ENCODE results near the gene KDM5D. TPM values are rescaled to one million over a fixed set of nuclear protein-coding genes. Genes with fewer than 3 reads are reported as not detected.

Gene KDM5D
- total RNA-seq (2014; rRNA removed; shearing (Covaris generic)): not detected in 2 replicates

- Histone ChIP-seq H3K36me3 (replicated peaks; ENCODE audit: control insufficient read depth, insufficient read depth, low read length) (no peaks in the 10 kb centered on the region), H3K27me3 (ENCODE audit: control insufficient read depth, insufficient read depth, low read length) (no peaks in the 10 kb centered on the region), H3K4me3 (ENCODE audit: insufficient read depth, low read depth, low read length) (no peak within 1 kb of the TSS)
- no peak for DNase-seq
Observed at GRCh38 chrY:19744381-19745378, at the start of gene KDM5D. Gene KDM5D (minus strand): TSS chrY:19744726. CDS start chrY:19744534, 192 bp downstream.

- no peaks in the 10 kb centered on the region for H3K36me3 ChIP-seq (replicated peaks; ENCODE audit: control insufficient read depth, insufficient read depth, low read length)
- no peak overlapping the region for H3K4me3 ChIP-seq (ENCODE audit: insufficient read depth, low read depth, low read length)
- H3K27me3 ChIP-seq (ENCODE audit: control insufficient read depth, insufficient read depth, low read length): no peaks in the 10 kb centered on the region
- no peak for DNase-seq
Observed at GRCh38 chrY:19768375-19768774, 23.8 kb upstream of the KDM5D start.

- H3K36me3 ChIP-seq (replicated peaks; ENCODE audit: control insufficient read depth, insufficient read depth, low read length): no peaks in the 10 kb centered on the region
- no peak for DNase-seq
- H3K27me3 ChIP-seq (ENCODE audit: control insufficient read depth, insufficient read depth, low read length): no peaks in the 10 kb centered on the region
- no peak overlapping the region for H3K4me3 ChIP-seq (ENCODE audit: insufficient read depth, low read depth, low read length)
Observed at GRCh38 chrY:19743331-19743730, 1.2 kb downstream of the KDM5D start.

GRCh38 chrY:19742153-19742552, 2.4 kb downstream of the KDM5D start:
- H3K27me3 ChIP-seq (ENCODE audit: control insufficient read depth, insufficient read depth, low read length): no peaks in the 10 kb centered on the region
- H3K4me3 ChIP-seq (ENCODE audit: insufficient read depth, low read depth, low read length): no peak overlapping the region
- no peaks in the 10 kb centered on the region for H3K36me3 ChIP-seq (replicated peaks; ENCODE audit: control insufficient read depth, insufficient read depth, low read length)
- DNase-seq: no peak

GRCh38 chrY:19734425-19734824, 10.1 kb downstream of the KDM5D start:
- no peak for DNase-seq
- Histone ChIP-seq H3K27me3 (ENCODE audit: control insufficient read depth, insufficient read depth, low read length) (no peaks in the 10 kb centered on the region), H3K36me3 (replicated peaks; ENCODE audit: control insufficient read depth, insufficient read depth, low read length) (no peaks in the 10 kb centered on the region), H3K4me3 (ENCODE audit: insufficient read depth, low read depth, low read length) (no peak overlapping the region)

- no peak for DNase-seq
- H3K36me3 ChIP-seq (replicated peaks; ENCODE audit: control insufficient read depth, insufficient read depth, low read length): no peaks in the 10 kb centered on the region
- H3K27me3 ChIP-seq (ENCODE audit: control insufficient read depth, insufficient read depth, low read length): no peaks in the 10 kb centered on the region
- H3K4me3 ChIP-seq (ENCODE audit: insufficient read depth, low read depth, low read length): no peak overlapping the region
Observed at GRCh38 chrY:19717950-19718349, 26.6 kb downstream of the KDM5D start.

- Histone ChIP-seq H3K4me3 (ENCODE audit: insufficient read depth, low read depth, low read length) (no peak overlapping the region), H3K27me3 (ENCODE audit: control insufficient read depth, insufficient read depth, low read length) (no peaks in the 10 kb centered on the region), H3K36me3 (replicated peaks; ENCODE audit: control insufficient read depth, insufficient read depth, low read length) (no peaks in the 10 kb centered on the region)
- no peak for DNase-seq
Observed at GRCh38 chrY:19717146-19717545, 27.4 kb downstream of the KDM5D start.

GRCh38 chrY:19715226-19715625, 29.3 kb downstream of the KDM5D start:
- no peak for DNase-seq
- no peaks in the 10 kb centered on the region for H3K27me3 ChIP-seq (ENCODE audit: control insufficient read depth, insufficient read depth, low read length)
- no peak overlapping the region for H3K4me3 ChIP-seq (ENCODE audit: insufficient read depth, low read depth, low read length)
- H3K36me3 ChIP-seq (replicated peaks; ENCODE audit: control insufficient read depth, insufficient read depth, low read length): no peaks in the 10 kb centered on the region

GRCh38 chrY:19713430-19713829, 31.1 kb downstream of the KDM5D start:
- no peak overlapping the region for H3K4me3 ChIP-seq (ENCODE audit: insufficient read depth, low read depth, low read length)
- no peaks in the 10 kb centered on the region for H3K27me3 ChIP-seq (ENCODE audit: control insufficient read depth, insufficient read depth, low read length)
- no peak for DNase-seq
- no peaks in the 10 kb centered on the region for H3K36me3 ChIP-seq (replicated peaks; ENCODE audit: control insufficient read depth, insufficient read depth, low read length)

GRCh38 chrY:19706273-19706672, 38.3 kb downstream of the KDM5D start:
- no peaks in the 10 kb centered on the region for H3K27me3 ChIP-seq (ENCODE audit: control insufficient read depth, insufficient read depth, low read length)
- no peaks in the 10 kb centered on the region for H3K36me3 ChIP-seq (replicated peaks; ENCODE audit: control insufficient read depth, insufficient read depth, low read length)
- DNase-seq: no peak
- H3K4me3 ChIP-seq (ENCODE audit: insufficient read depth, low read depth, low read length): no peak overlapping the region

- no peaks in the 10 kb centered on the region for H3K36me3 ChIP-seq (replicated peaks; ENCODE audit: control insufficient read depth, insufficient read depth, low read length)
- H3K4me3 ChIP-seq (ENCODE audit: insufficient read depth, low read depth, low read length): no peak overlapping the region
- DNase-seq: no peak
- H3K27me3 ChIP-seq (ENCODE audit: control insufficient read depth, insufficient read depth, low read length): no peaks in the 10 kb centered on the region
Observed at GRCh38 chrY:19698495-19698894, 46.0 kb downstream of the KDM5D start.

- Histone ChIP-seq H3K36me3 (replicated peaks; ENCODE audit: control insufficient read depth, insufficient read depth, low read length) (no peaks in the 10 kb centered on the region), H3K4me3 (ENCODE audit: insufficient read depth, low read depth, low read length) (no peak overlapping the region), H3K27me3 (ENCODE audit: control insufficient read depth, insufficient read depth, low read length) (no peaks in the 10 kb centered on the region)
- no peak for DNase-seq
Observed at GRCh38 chrY:19680821-19681220, 63.7 kb downstream of the KDM5D start.
